Mucosa of descending colon (tissue), 3 donors: Measurements from ENCODE around the gene PARP9. TPM values are rescaled to one million over a fixed set of nuclear protein-coding genes. Genes with fewer than 3 reads are reported as not detected.
"Not testable (repeated sequence)": the region's sequence is repeated elsewhere in the genome, so short reads cannot be mapped to it uniquely, and the experiment has no call there.

Experiments used
- ATAC-seq: fragments of 200-7000 bp; cut with Tn5 transposase; one replicate; pipeline ENCODE4 v1.9.1; 2020; ENCODE audit warnings: mild to moderate bottlenecking, moderate library complexity
- DNase-seq, 3 donors: peaks; one replicate each; pipeline ENCODE4 v3.0.0-alpha.2; 2020
- H3K36me3 ChIP-seq: fragments of 200-600 bp; one replicate; pipeline ENCODE4 v1.8.0; 2021; ENCODE audit warnings: low read depth, mild to moderate bottlenecking
- H3K4me1 ChIP-seq: fragments of 200-600 bp; one replicate; pipeline ENCODE4 v1.8.0; 2021; ENCODE audit warnings: low read depth, mild to moderate bottlenecking
- H3K4me3 ChIP-seq: fragments of 200-600 bp; one replicate; pipeline ENCODE4 v1.8.0; 2021; ENCODE audit warnings: mild to moderate bottlenecking
- H3K9me3 ChIP-seq: fragments of 200-600 bp; one replicate; pipeline ENCODE4 v1.8.0; 2021; ENCODE audit warnings: mild to moderate bottlenecking
- CTCF ChIP-seq: fragments of 200-600 bp; IDR thresholded peaks from one replicate; pipeline ENCODE4 v1.8.0; 2022; ENCODE audit warnings: antibody characterized with exemption, mild to moderate bottlenecking
- intact Hi-C, 2 donors: fragments of 100-400 bp; cut with DNase I in 1 of 2; cut with micrococcal nuclease in 1 of 2; formaldehyde crosslinking; loops; one replicate each; pipeline versions ENCODE4 v1.11.0 to v1.11.1; 2022; cut with DNase I, micrococcal nuclease
- total RNA-seq, 3 donors: library from RNA; stranded (reverse); fragmentation: NEBNext Ultra II Directional in 2 of 3; extraction: Animal tissue kit (Norgen Biotek cat#: 25700) in 2 of 3; gene quantifications; one replicate each; pipeline versions ENCODE4 v1.2.1 to v1.2.4, GENCODE V29; 2021 to 2023
- donor health status: DM: no; HTN: no; CAD: no; lungs with moderate emphysema.
- donor health status: DM: no; HTN: no; CAD: no.
- donor health status: DM: no; HTN: yes; CAD: no.

The PARP9 gene
- total RNA-seq, 3 donors from 2014 or later = 32.2 to 51.1 (median 44.7) TPM

- Histone ChIP-seq H3K4me3 (no peak overlapping the region), H3K4me1 (peaks cover 5% of the 10 kb centered on the region), H3K36me3 (no peaks in the 10 kb centered on the region), H3K9me3 (no peaks in the 10 kb centered on the region)
- TF ChIP-seq CTCF = no peak
- no peak for DNase-seq
- intact Hi-C loops = no loop called here
- ATAC-seq = no peak
Measured at GRCh38 chr3:122512284-122512683, 51.8 kb downstream of the PARP9 start.

- TF ChIP-seq CTCF = no peak
- DNase-seq = no peak
- no peak overlapping the region for H3K4me3 ChIP-seq
- H3K4me1 ChIP-seq = peaks cover 5% of the 10 kb centered on the region
- intact Hi-C loops = no loop called here
- no peaks in the 10 kb centered on the region for H3K36me3 ChIP-seq
- no peak for ATAC-seq
- no peaks in the 10 kb centered on the region for H3K9me3 ChIP-seq
Measured at GRCh38 chr3:122510878-122511535, 53.1 kb downstream of the PARP9 start.

- H3K4me1 ChIP-seq, intact Hi-C loops, H3K9me3 ChIP-seq, DNase-seq, H3K4me3 ChIP-seq, ATAC-seq, H3K36me3 ChIP-seq: not testable (repeated sequence)
Measured at GRCh38 chr3:122508944-122509343, 55.2 kb downstream of the PARP9 start.

GRCh38 chr3:122508135-122508914 lies 55.8 kb downstream of the PARP9 start:
- no peak for ATAC-seq
- no peak for TF ChIP-seq CTCF
- Histone ChIP-seq H3K4me1 (peaks cover 6% of the 10 kb centered on the region), H3K36me3 (no peaks in the 10 kb centered on the region), H3K9me3 (no peaks in the 10 kb centered on the region), H3K4me3 (no peak overlapping the region)
- intact Hi-C loops = no loop called here
- DNase-seq = no peak

GRCh38 chr3:122506450-122506849 lies 57.6 kb downstream of the PARP9 start:
- no peaks in the 10 kb centered on the region for H3K36me3 ChIP-seq
- no peak overlapping the region for H3K4me3 ChIP-seq
- ATAC-seq = no peak
- no peak for DNase-seq
- peaks cover 5% of the 10 kb centered on the region for H3K4me1 ChIP-seq
- intact Hi-C loops = no loop called here
- no peak for TF ChIP-seq CTCF
- H3K9me3 ChIP-seq = no peaks in the 10 kb centered on the region

- H3K4me3 ChIP-seq = no peak overlapping the region
- TF ChIP-seq CTCF = no peak
- ATAC-seq (no peak), DNase-seq (no peak)
- no peaks in the 10 kb centered on the region for H3K9me3 ChIP-seq
- peaks cover 5% of the 10 kb centered on the region for H3K4me1 ChIP-seq
- intact Hi-C loops = no loop called here
- H3K36me3 ChIP-seq = no peaks in the 10 kb centered on the region
Measured at GRCh38 chr3:122505676-122506075, 58.4 kb downstream of the PARP9 start.
